ENCODE results near the gene KCNA1. TPM values are rescaled to one million over a fixed set of nuclear protein-coding genes. Genes with fewer than 3 reads are reported as not detected.
"Not testable (repeated sequence)": the region's sequence is repeated elsewhere in the genome, so short reads cannot be mapped to it uniquely, and the experiment has no call there.

Gene KCNA1
- total RNA-seq, result not detected
- not detected for polyA plus RNA-seq
- 0 to 0.42 (median 0.04) reads per million in 6 experiments for total RNA-seq

- ATAC-seq, result no peak
- DNase-seq, result no peak
- Mint-ChIP-seq H3K4me1 (peaks cover 9 to 26% (median 21%) of the 10 kb centered on the region in 4 donors), H3K27me3 (peaks cover 24 to 48% (median 31%) of the 10 kb centered on the region in 5 donors), H3K4me3 (peak within 1 kb of the TSS in 9 of 10 donors; percentile 83 to 92 (median 89)), H3K36me3 (peaks cover 0 to 10% (median 7%) of the 10 kb centered on the region in 3 donors), H3K27ac (peak within 1 kb of the TSS in 1 of 10 donors; percentile 46), H3K9me3 (peaks cover 0 to 10% (median 3%) of the 10 kb centered on the region in 9 donors)
- POLR2A ChIA-PET, result no interaction called here
These were observed at the start of gene KCNA1 for GRCh38 chr12:4909734-4910501. KCNA1 (plus strand) TSS chr12:4909905; CDS start chr12:4911379, 1,474 bp downstream.

- ATAC-seq, result no peak
- H3K36me3 Mint-ChIP-seq, result no peaks in the 10 kb centered on the region
These were observed 49.0 kb upstream of the KCNA1 start for GRCh38 chr12:4860741-4861140.

DNA sequence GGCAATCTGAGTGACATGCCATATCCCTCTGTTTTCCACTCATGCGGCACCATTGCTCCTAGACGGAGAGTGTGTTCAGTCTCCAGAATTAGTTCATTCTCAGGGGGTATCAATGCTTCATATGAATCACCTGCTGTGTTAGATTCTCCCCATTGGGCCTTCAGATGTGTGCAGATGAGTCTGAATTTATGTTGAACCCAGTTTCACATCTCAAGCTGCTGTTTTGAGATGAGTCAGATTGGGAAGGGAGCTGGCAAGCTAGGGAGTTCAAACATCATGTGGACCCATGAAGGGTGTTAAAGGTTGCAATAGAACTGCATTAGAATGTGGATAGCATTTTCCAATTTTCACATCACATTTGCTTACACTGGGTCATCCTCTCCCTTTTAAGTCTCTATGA lies 46.9 kb upstream of the KCNA1 start:
- no peaks in the 10 kb centered on the region for H3K36me3 Mint-ChIP-seq
- peak overlapping the region in 1 of 10 donors; percentile 41 for H3K27ac Mint-ChIP-seq
- POLR2A ChIA-PET, result no interaction called here
- no peak overlapping the region for H3K4me3 Mint-ChIP-seq
- H3K27me3 Mint-ChIP-seq, result peaks cover 28 to 75% (median 39%) of the 10 kb centered on the region in 5 donors
- no peak for ATAC-seq
- H3K4me1 Mint-ChIP-seq, result peaks cover 4 to 7% (median 6%) of the 10 kb centered on the region in 4 donors
- H3K9me3 Mint-ChIP-seq, result no peaks in the 10 kb centered on the region
- no peak for DNase-seq

More at GRCh38 chr12:4860741-4861140, 49.0 kb upstream of the KCNA1 start:
- peaks cover 6 to 14% (median 12%) of the 10 kb centered on the region in 4 donors for H3K4me1 Mint-ChIP-seq
- no peak overlapping the region for H3K4me3 Mint-ChIP-seq
- no peak overlapping the region for H3K27ac Mint-ChIP-seq
- no peak for DNase-seq
- peaks cover 22 to 61% (median 34%) of the 10 kb centered on the region in 5 donors for H3K27me3 Mint-ChIP-seq
- POLR2A ChIA-PET, result no interaction called here
- no peaks in the 10 kb centered on the region for H3K9me3 Mint-ChIP-seq

- Mint-ChIP-seq H3K36me3 (no peaks in the 10 kb centered on the region), H3K27ac (no peak overlapping the region), H3K4me3 (no peak overlapping the region), H3K27me3 (peaks cover 23 to 63% (median 31%) of the 10 kb centered on the region in 5 donors), H3K4me1 (no peaks in the 10 kb centered on the region), H3K9me3 (no peaks in the 10 kb centered on the region)
- DNase-seq (no peak), ATAC-seq (no peak)
- POLR2A ChIA-PET, result no interaction called here
These were observed 45.1 kb upstream of the KCNA1 start for GRCh38 chr12:4864575-4864974.

DNA sequence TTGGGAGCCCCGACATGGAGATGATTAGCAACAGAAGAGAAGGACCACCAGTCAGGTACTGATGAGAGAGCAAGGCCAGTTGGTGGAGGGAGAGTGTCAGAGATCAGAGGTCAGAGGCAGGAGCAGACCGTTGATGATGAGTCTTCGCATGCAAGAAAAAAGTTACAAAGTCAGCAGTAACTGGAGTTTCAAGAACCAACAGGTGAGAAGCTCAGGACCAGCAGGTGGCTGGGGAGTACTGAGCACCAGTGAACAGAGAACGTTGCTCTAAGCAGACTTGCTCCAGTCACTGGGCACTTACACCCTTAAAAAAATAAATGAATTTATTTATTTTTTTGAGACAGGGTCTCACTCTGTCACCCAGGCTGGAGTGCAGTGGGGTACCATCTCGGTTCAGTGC lies 44.5 kb upstream of the KCNA1 start:
- H3K27ac Mint-ChIP-seq, result no peak overlapping the region
- no peak overlapping the region for H3K4me3 Mint-ChIP-seq
- no peaks in the 10 kb centered on the region for H3K9me3 Mint-ChIP-seq
- H3K36me3 Mint-ChIP-seq, result no peaks in the 10 kb centered on the region
- no peak for ATAC-seq
- POLR2A ChIA-PET, result no interaction called here
- H3K4me1 Mint-ChIP-seq, result no peaks in the 10 kb centered on the region
- H3K27me3 Mint-ChIP-seq, result peaks cover 24 to 63% (median 32%) of the 10 kb centered on the region in 5 donors
- DNase-seq, result no peak

GRCh38 chr12:4866299-4866698 lies 43.4 kb upstream of the KCNA1 start:
- DNase-seq (no peak), ATAC-seq (no peak)
- no peaks in the 10 kb centered on the region for H3K9me3 Mint-ChIP-seq
- H3K36me3 Mint-ChIP-seq, result no peaks in the 10 kb centered on the region
- no peak overlapping the region for H3K27ac Mint-ChIP-seq
- H3K4me3 Mint-ChIP-seq, result no peak overlapping the region
- H3K4me1 Mint-ChIP-seq, result no peaks in the 10 kb centered on the region
- peaks cover 22 to 59% (median 37%) of the 10 kb centered on the region in 5 donors for H3K27me3 Mint-ChIP-seq
- POLR2A ChIA-PET, result no interaction called here

DNA sequence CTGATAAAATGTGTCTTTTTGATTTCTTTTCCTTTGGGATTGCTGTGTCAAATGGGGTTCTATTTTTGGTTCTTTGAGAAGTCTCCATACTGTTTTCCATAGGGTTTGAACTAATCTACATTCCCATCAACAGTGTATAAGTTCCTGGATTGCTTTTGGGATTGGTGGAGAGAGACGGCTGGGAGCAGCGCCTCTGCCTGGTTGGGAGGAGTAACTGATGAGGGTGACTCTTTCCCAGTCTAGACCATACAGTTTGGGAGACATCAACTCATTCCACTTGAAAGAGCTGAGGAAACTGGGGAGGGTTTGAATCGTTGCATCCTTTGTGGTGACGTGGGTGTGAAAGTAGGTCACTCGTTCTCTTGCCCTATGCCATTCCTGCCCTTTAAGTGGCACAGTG lies 42.3 kb upstream of the KCNA1 start:
- ATAC-seq, result no peak
- Mint-ChIP-seq H3K4me1 (no peaks in the 10 kb centered on the region), H3K4me3 (no peak overlapping the region), H3K27me3 (peaks cover 22 to 66% (median 40%) of the 10 kb centered on the region in 5 donors), H3K36me3 (no peaks in the 10 kb centered on the region), H3K9me3 (no peaks in the 10 kb centered on the region), H3K27ac (no peak overlapping the region)
- DNase-seq, result no peak
- POLR2A ChIA-PET, result no interaction called here

DNA sequence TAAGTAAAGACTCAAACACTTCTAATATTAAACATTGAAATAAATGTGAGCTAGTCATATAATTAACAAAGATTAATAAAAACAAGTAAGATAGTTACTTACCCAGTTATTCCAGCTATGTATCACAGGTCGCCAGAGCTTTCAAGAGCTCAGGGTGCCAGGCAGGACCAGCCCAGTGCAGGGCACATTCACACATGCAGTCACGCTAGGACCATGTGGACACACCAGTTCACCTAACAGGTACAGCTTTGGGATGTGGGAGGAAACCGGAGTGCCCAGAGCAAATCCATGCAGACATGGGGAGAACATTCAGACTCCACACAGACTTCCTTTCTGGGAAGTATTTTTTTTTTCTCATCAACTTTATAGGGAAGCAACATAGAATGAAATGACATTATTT lies 39.3 kb upstream of the KCNA1 start:
- H3K4me3 Mint-ChIP-seq, result no peak overlapping the region
- H3K9me3 Mint-ChIP-seq, result no peaks in the 10 kb centered on the region
- peaks cover 14 to 46% (median 30%) of the 10 kb centered on the region in 5 donors for H3K27me3 Mint-ChIP-seq
- DNase-seq, result no peak
- POLR2A ChIA-PET, result no interaction called here
- no peaks in the 10 kb centered on the region for H3K36me3 Mint-ChIP-seq
- H3K27ac Mint-ChIP-seq, result no peak overlapping the region
- H3K4me1 Mint-ChIP-seq, result peaks cover 0 to 2% (median 0%) of the 10 kb centered on the region in 4 donors
- ATAC-seq, result no peak

- Mint-ChIP-seq H3K9me3 (no peaks in the 10 kb centered on the region), H3K27ac (no peak overlapping the region), H3K4me1 (peaks cover 0 to 2% (median 0%) of the 10 kb centered on the region in 4 donors), H3K27me3 (peaks cover 6 to 35% (median 26%) of the 10 kb centered on the region in 5 donors), H3K36me3 (no peaks in the 10 kb centered on the region), H3K4me3 (no peak overlapping the region)
- POLR2A ChIA-PET, result no interaction called here
- no peak for DNase-seq
- no peak for ATAC-seq
These were observed 38.2 kb upstream of the KCNA1 start for GRCh38 chr12:4871514-4871913.

DNA sequence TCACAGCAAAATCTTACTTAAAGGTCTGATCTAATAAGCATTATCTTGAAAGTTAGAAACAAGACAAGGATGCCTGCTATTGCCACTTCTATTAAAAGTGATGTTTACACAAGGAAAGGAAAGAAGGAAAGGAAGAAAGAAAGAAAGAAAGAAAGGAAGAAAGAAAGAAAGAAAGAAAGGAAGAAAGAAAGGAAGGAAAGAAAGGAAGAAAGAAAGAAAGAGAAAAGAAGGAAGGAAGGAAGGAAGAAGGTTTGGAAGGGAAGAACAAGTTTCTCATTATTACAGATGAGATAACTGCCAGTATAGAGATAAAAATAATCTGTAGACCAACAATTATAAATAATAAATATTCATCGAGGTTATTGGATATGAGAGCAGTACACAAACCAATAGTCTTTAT lies 35.8 kb upstream of the KCNA1 start:
- Mint-ChIP-seq H3K4me3 (no peak overlapping the region), H3K27me3 (peaks cover 9 to 22% (median 15%) of the 10 kb centered on the region in 5 donors), H3K4me1 (peaks cover 0 to 2% (median 0%) of the 10 kb centered on the region in 4 donors), H3K27ac (no peak overlapping the region), H3K9me3 (peaks cover 0 to 12% (median 3%) of the 10 kb centered on the region in 9 donors), H3K36me3 (peaks cover 0 to 5% (median 0%) of the 10 kb centered on the region in 3 donors)
- no peak for DNase-seq
- no peak for ATAC-seq
- POLR2A ChIA-PET, result no interaction called here

GRCh38 chr12:4874671-4875070 lies 35.0 kb upstream of the KCNA1 start:
- Mint-ChIP-seq H3K4me1 (peaks cover 0 to 2% (median 0%) of the 10 kb centered on the region in 4 donors), H3K9me3 (peaks cover 0 to 19% (median 5%) of the 10 kb centered on the region in 9 donors), H3K4me3 (no peak overlapping the region), H3K36me3 (peaks cover 0 to 5% (median 0%) of the 10 kb centered on the region in 3 donors), H3K27ac (peak overlapping the region in 1 of 10 donors; percentile 9), H3K27me3 (peaks cover 9 to 19% (median 13%) of the 10 kb centered on the region in 5 donors)
- no peak for ATAC-seq
- DNase-seq, result no peak
- POLR2A ChIA-PET, result no interaction called here

- ATAC-seq, H3K4me1 Mint-ChIP-seq, POLR2A ChIA-PET, DNase-seq, H3K27ac Mint-ChIP-seq, H3K4me3 Mint-ChIP-seq: not testable (repeated sequence)
- H3K27me3 Mint-ChIP-seq, result peaks cover 19 to 25% (median 23%) of the 10 kb centered on the region in 5 donors
- H3K9me3 Mint-ChIP-seq, result peaks cover 0 to 34% (median 10%) of the 10 kb centered on the region in 9 donors
- peaks cover 0 to 23% (median 4%) of the 10 kb centered on the region in 3 donors for H3K36me3 Mint-ChIP-seq
These were observed 30.2 kb upstream of the KCNA1 start for GRCh38 chr12:4879481-4879880.

DNA sequence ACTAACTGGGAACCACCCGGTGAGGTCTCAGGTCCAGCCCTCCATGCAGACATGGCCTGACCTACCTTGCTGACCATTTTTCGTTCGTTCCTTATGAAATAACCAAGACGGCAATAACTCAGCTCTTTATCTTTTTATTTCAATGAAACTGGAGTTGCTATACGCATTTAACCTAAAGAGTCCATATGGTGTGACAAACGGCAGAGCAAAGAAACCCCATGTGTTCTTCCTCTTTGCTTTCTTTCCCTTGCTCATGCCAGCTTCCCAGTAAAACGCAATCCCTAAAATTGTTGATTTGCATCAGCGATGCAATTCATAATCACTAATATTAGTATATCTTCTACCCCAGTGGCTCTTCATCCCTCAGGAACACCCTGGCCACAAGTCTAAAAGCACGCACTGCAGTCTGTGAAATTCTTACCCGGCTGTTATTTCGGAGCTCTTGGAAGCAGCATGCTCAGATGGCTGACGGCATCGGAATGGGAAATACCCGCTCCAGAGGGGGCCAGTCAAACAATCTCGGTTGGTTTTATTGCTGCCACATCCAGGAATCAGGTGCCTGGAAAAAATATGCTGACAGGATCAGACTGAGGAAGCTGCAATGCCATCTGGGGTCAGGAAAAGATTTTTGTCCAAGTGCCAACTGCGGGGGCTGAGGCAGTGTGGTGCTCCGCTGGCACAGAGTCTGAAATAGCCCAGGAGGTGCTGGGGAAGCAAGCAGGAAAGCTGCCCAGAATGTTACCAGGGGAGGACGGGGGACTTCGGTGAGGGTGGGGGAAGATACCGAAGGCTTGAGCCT lies 28.2 kb upstream of the KCNA1 start:
- H3K36me3 Mint-ChIP-seq, result peaks cover 0 to 23% (median 4%) of the 10 kb centered on the region in 3 donors
- H3K4me3 Mint-ChIP-seq, result no peak overlapping the region

More for the DNA sequence above, 28.2 kb upstream of the KCNA1 start:
- ATAC-seq, result no peak
- POLR2A ChIA-PET, result no interaction called here
- no peak for DNase-seq
- Mint-ChIP-seq H3K27ac (no peak overlapping the region), H3K9me3 (peaks cover 0 to 34% (median 10%) of the 10 kb centered on the region in 9 donors), H3K27me3 (peaks cover 27 to 39% (median 32%) of the 10 kb centered on the region in 5 donors), H3K4me1 (no peaks in the 10 kb centered on the region)

All from naive thymus-derived CD8-positive, alpha-beta T cell (primary cell).